ENCODE data around the gene ANO10.
"Not testable (repeated sequence)": the region's sequence is repeated elsewhere in the genome, so short reads cannot be mapped to it uniquely, and the experiment has no call there.

The ANO10 gene

DNA sequence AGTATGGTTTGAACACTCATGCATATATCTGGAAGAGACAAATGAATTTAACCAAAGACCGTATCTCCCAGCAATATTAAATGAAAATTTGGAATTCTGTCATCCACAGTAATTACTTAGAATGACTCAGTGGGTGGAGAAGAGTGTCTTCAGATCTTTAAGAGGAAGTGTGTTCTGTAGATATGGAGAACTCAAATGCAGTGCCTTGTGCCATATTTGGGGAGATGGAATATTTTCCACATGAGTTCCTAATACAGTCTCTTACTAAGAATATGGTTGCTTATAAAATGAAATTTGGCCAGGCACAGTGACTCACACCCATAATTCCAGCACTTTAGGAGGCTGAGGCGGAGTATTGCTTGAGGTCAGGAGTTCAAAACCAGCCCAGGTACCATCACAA lies 40.5 kb downstream of the ANO10 start:
- no peak for DNase-seq (ENCODE audit: low spot score)

- DNase-seq (ENCODE audit: low spot score), result no peak
Measured at GRCh38 chr3:43580181-43580580, 41.6 kb downstream of the ANO10 start.

- DNase-seq (ENCODE audit: low spot score), result no peak
Measured at GRCh38 chr3:43573576-43573975, 48.2 kb downstream of the ANO10 start.

GRCh38 chr3:43565661-43566341 lies 56.0 kb downstream of the ANO10 start:
- DNase-seq (ENCODE audit: low spot score), result not testable (repeated sequence)

GRCh38 chr3:43559961-43560360 lies 61.9 kb downstream of the ANO10 start:
- DNase-seq (ENCODE audit: low spot score), result no peak

GRCh38 chr3:43558171-43558570 lies 63.6 kb downstream of the ANO10 start:
- DNase-seq (ENCODE audit: low spot score), result no peak

DNA sequence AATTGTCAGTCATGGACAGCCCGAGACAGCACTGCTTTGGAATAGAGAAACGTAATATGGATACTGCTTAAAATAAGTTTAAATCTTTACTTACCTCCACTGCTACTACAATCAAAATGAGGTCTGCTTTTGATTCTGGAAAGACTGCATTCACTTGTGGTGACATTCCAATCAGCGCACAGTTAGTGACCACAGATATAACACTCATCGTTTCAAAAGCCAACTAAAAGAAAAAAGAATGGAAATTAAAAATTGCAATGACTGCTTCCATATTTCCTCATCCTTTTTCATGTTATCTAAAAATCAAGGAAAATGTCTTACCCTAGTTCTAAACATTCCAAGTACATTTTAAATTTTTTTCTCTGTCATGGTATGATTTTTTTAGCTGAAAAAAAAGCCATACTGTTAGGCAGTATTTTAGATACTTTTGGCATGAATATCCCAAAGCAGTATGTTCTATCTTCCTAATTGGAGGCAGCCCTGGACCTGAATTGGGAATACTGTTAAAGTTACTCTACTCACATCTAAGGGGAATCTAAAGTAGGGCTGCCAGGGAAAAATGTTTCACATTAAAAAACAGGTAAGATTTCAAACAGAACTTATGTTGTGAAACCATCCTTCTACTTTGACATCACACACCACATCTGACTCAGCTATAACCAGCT lies 72.1 kb downstream of the ANO10 start:
- no peak for DNase-seq (ENCODE audit: low spot score)

DNA sequence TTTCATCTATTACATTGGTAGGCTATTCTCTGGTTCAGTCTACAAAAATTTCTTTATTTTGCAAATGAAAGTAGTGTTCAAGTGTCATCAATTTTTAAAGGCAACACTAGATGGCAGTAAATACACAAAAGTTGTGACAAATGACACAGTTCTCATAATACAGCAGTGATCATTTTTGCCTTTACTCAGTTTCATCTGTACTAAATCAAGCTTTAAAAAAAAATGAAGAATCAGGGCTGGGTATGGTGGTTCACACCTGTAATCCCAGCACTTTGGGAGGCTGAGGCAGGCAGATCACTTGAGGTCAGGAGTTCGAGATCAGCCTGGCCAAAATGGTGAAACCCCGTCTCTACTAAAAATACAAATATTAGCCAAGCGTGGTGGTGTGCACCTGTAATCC lies 77.5 kb downstream of the ANO10 start:
- not testable (repeated sequence) for DNase-seq (ENCODE audit: low spot score)

GRCh38 chr3:43542328-43543043 lies 79.3 kb downstream of the ANO10 start:
- no peak for DNase-seq (ENCODE audit: low spot score)

DNA sequence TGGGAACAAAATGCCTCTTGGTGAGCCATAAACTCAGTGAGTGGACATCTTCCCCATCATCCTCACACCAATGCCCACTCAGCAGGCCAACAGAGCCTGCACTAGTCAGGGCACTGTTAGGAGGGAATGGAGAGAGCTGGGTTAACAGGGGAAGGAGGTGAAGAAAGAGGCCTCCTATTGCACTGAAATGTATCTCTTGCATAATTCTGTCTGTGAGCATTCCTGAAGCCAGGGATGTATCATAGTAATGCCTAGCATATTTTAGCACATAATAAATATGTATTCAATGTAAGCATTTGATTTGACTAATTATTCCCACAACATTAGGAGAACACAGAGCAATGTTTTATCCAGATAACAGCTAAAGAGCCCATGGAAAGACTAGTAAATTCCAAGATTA lies 81.2 kb downstream of the ANO10 start:
- DNase-seq (ENCODE audit: low spot score), result no peak

- no peak for DNase-seq (ENCODE audit: low spot score)
Measured at GRCh38 chr3:43539321-43539720, 82.5 kb downstream of the ANO10 start.

- DNase-seq (ENCODE audit: low spot score), result no peak
Measured at GRCh38 chr3:43537225-43537624, 84.6 kb downstream of the ANO10 start.

DNA sequence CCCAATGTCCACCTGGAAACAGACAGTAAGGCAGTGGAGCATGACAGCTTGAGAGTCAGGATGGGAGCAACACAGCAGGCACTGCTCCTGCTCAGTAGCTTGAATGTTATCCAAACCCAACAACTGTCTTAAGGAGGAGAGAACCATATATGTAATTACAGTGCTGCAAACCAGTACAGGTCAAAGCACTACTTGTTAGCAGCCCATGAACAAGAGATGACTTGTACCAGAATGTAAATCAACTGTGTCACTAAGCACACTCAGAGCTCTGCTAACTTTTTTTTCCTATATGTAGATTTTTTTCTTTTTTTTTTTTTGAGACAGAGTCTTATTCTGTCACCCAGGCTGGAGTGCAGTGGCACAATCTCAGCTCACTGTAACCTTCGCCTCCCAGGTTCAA lies 87.1 kb downstream of the ANO10 start:
- DNase-seq (ENCODE audit: low spot score), result no peak

GRCh38 chr3:43533009-43533408 lies 88.8 kb downstream of the ANO10 start:
- DNase-seq (ENCODE audit: low spot score), result no peak

- no peak for DNase-seq (ENCODE audit: low spot score)
Measured at GRCh38 chr3:43531835-43532234, 90.0 kb downstream of the ANO10 start.

GRCh38 chr3:43528498-43529099 lies 93.2 kb downstream of the ANO10 start:
- no peak for DNase-seq (ENCODE audit: low spot score)

DNA sequence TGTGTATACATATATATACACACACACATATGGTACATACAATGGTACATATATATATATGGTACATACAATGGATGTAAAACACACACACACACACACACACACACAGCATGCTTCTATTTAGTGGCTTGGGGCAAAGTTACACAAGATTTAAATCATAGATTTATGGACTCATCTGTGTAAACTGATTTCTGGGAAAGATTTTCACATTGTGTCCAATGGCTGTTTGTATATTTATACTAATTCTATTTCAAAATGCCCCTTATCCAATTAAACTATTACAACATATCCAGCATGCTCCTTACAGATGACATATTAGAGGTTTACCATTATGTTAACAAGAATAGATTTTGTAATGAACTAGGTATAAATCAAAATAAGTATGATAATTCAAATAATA lies 94.9 kb downstream of the ANO10 start:
- DNase-seq (ENCODE audit: low spot score), result no peak

- DNase-seq (ENCODE audit: low spot score), result no peak
Measured at GRCh38 chr3:43525941-43526607, 95.7 kb downstream of the ANO10 start.

DNA sequence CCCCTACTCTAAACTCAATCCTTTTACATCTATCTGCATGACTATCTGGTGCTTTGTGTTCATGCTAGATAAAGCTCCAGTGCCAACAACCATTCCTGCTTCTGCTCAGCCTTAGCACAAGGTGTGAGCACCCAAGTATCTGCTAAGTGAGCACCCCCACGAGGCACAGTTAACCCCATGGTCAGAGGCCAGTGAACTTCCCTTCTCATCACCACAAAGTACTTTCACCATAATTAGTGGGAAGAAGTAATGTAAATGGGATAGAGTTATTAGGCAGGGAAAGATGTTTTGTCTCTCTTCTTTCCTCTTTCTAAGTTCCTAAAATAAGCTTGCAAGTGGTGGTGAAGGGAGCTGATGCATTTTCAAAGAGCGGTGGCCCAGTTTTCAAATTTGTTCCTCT lies 96.4 kb downstream of the ANO10 start:
- DNase-seq (ENCODE audit: low spot score), result no peak

GRCh38 chr3:43523454-43524053 lies 98.3 kb downstream of the ANO10 start:
- DNase-seq (ENCODE audit: low spot score), result no peak

GRCh38 chr3:43522727-43523362 lies 99.0 kb downstream of the ANO10 start:
- DNase-seq (ENCODE audit: low spot score), result no peak

Measured in left forelimb (tissue), 1 donor.